ENCODE results near the gene TELO2.

DNA sequence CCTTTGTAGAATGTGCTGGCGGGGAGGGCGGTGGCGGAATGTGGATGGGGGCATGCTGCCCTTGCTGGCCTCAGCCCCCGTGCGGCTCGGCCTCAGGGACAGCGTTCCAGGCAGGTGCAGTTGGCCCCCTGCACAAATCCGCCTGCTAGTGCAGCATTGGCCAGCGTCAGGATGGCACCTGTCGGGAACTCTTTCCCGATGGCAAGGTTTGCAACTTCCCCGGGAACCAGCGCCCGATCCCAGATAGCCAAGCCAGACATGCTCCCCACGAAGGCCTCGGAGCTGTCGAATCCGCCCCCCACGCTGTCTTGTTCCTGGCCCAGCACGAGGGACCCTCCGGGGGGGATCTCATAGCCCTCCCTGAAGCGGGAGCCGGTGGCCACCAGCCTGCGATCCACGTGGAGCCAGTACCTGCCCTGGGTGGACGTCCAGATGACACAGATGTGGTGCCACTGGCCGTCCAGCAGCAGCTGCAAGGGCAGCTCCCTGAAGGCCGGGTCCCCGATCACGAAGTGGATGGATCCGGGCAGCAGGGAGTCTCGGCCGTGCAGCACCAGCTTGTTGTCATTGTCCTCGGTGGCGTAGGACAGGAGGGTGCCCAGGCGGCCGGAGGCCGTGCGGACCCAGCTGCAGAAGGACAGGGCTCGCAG is 7.2 kb upstream of the TELO2 start:
- TF ChIP-seq, protein P1, sequence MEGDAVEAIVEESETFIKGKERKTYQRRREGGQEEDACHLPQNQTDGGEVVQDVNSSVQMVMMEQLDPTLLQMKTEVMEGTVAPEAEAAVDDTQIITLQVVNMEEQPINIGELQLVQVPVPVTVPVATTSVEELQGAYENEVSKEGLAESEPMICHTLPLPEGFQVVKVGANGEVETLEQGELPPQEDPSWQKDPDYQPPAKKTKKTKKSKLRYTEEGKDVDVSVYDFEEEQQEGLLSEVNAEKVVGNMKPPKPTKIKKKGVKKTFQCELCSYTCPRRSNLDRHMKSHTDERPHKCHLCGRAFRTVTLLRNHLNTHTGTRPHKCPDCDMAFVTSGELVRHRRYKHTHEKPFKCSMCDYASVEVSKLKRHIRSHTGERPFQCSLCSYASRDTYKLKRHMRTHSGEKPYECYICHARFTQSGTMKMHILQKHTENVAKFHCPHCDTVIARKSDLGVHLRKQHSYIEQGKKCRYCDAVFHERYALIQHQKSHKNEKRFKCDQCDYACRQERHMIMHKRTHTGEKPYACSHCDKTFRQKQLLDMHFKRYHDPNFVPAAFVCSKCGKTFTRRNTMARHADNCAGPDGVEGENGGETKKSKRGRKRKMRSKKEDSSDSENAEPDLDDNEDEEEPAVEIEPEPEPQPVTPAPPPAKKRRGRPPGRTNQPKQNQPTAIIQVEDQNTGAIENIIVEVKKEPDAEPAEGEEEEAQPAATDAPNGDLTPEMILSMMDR (IDR thresholded peaks at IDR 0.05; ENCODE audit: low read length): no peak
- TF ChIP-seq EZH2 (IDR thresholded peaks at IDR 0.05; ENCODE audit: borderline replicate concordance, low read length): no peak
